Mesothelial cell of epicardium (in vitro differentiated cells): ENCODE measurements around the gene GCH1. TPM values are rescaled to one million over a fixed set of nuclear protein-coding genes. Genes with fewer than 3 reads are reported as not detected.

Experiments used
- DNase-seq, 2 experiments: peaks; one replicate each; pipeline ENCODE4 v3.0.0; 2021; ENCODE audit warnings: low spot score in 2 of 2; ENCODE audit not compliant: unreplicated experiment in 2 of 2
- H3K27ac Mint-ChIP-seq: 2 replicates; pipeline ENCODE4 v1.8.0; 2021; ENCODE audit warnings: mixed read lengths
- H3K27me3 Mint-ChIP-seq: 2 replicates; pipeline ENCODE4 v1.8.0; 2021; ENCODE audit warnings: low read depth, mixed read lengths
- H3K36me3 Mint-ChIP-seq: 2 replicates; pipeline ENCODE4 v1.8.0; 2021; ENCODE audit warnings: mixed read lengths
- H3K4me1 Mint-ChIP-seq: 2 replicates; pipeline ENCODE4 v1.8.0; 2021; ENCODE audit warnings: mixed read lengths
- H3K4me3 Mint-ChIP-seq: 2 replicates; pipeline ENCODE4 v1.8.0; 2021; ENCODE audit warnings: mild to moderate bottlenecking, moderate library complexity, mixed read lengths
- H3K9me3 Mint-ChIP-seq: 2 replicates; pipeline ENCODE4 v1.8.0; 2021; ENCODE audit warnings: mixed read lengths
- CTCF ChIP-seq: fragments of 200-600 bp; sonication (generic); IDR thresholded peaks from one replicate; pipeline ENCODE4 v1.5.0; 2021; ENCODE audit warnings: antibody characterized with exemption; ENCODE audit not compliant: unreplicated experiment
- total RNA-seq: library from RNA; stranded (reverse); gene quantifications from 3 replicates; pipeline ENCODE4 v1.2.1, GENCODE V29; 2021

Gene GCH1
- total RNA-seq, 1 donor from 2014 or later = 3.6 TPM

GRCh38 chr14:54812617-54813016 is 90.0 kb downstream of the GCH1 start:
- Mint-ChIP-seq H3K27ac (no peak overlapping the region), H3K9me3 (no peaks in the 10 kb centered on the region), H3K4me1 (peaks cover 9% of the 10 kb centered on the region), H3K27me3 (peaks cover 3% of the 10 kb centered on the region), H3K36me3 (no peaks in the 10 kb centered on the region), H3K4me3 (no peak overlapping the region)
- no peak for DNase-seq
- TF ChIP-seq CTCF = no peak

GRCh38 chr14:54809767-54810166 is 92.9 kb downstream of the GCH1 start:
- Mint-ChIP-seq H3K27ac (no peak overlapping the region), H3K4me3 (no peak overlapping the region), H3K36me3 (no peaks in the 10 kb centered on the region), H3K4me1 (peaks cover 16% of the 10 kb centered on the region), H3K9me3 (no peaks in the 10 kb centered on the region), H3K27me3 (peaks cover 8% of the 10 kb centered on the region)
- no peak for TF ChIP-seq CTCF
- no peak for DNase-seq

- no peaks in the 10 kb centered on the region for H3K9me3 Mint-ChIP-seq
- H3K27ac Mint-ChIP-seq = no peak overlapping the region
- DNase-seq = no peak
- peaks cover 17% of the 10 kb centered on the region for H3K4me1 Mint-ChIP-seq
- no peak for TF ChIP-seq CTCF
- H3K27me3 Mint-ChIP-seq = peaks cover 17% of the 10 kb centered on the region
- H3K4me3 Mint-ChIP-seq = no peak overlapping the region
- H3K36me3 Mint-ChIP-seq = no peaks in the 10 kb centered on the region
Measured at GRCh38 chr14:54808326-54809161, 94.1 kb downstream of the GCH1 start.

GRCh38 chr14:54807881-54808280 is 94.7 kb downstream of the GCH1 start:
- no peak for TF ChIP-seq CTCF
- Mint-ChIP-seq H3K4me1 (peaks cover 17% of the 10 kb centered on the region), H3K36me3 (no peaks in the 10 kb centered on the region), H3K4me3 (no peak overlapping the region), H3K27me3 (peaks cover 17% of the 10 kb centered on the region), H3K27ac (no peak overlapping the region), H3K9me3 (no peaks in the 10 kb centered on the region)
- DNase-seq = no peak

GRCh38 chr14:54807428-54807827 is 95.2 kb downstream of the GCH1 start:
- no peaks in the 10 kb centered on the region for H3K36me3 Mint-ChIP-seq
- DNase-seq = peak in 1 of 2 experiments; percentile 37
- H3K27ac Mint-ChIP-seq = no peak overlapping the region
- H3K4me1 Mint-ChIP-seq = peaks cover 17% of the 10 kb centered on the region
- H3K4me3 Mint-ChIP-seq = no peak overlapping the region
- H3K27me3 Mint-ChIP-seq = peaks cover 14% of the 10 kb centered on the region
- no peaks in the 10 kb centered on the region for H3K9me3 Mint-ChIP-seq
- no peak for TF ChIP-seq CTCF
